B cell (primary cell): ENCODE measurements around the gene HOXD4. TPM values are rescaled to one million over a fixed set of nuclear protein-coding genes. Genes with fewer than 3 reads are reported as not detected.

Experiments used
- ATAC-seq: fragments of 200-7000 bp; cut with Tn5 transposase; one replicate; pipeline ENCODE4 v1.10.0; 2021; ENCODE audit warnings: low read depth, mild to moderate bottlenecking, moderate number of reproducible peaks, moderate library complexity
- CTCF ChIA-PET: fragments of 350-600 bp; sonication (Branson Sonifier 250); formaldehyde crosslinking; loops from one replicate; lab custom pipeline; 2021; ENCODE audit warnings: antibody characterized with exemption, inconsistent platforms; lab: Charles Lee
- POLR2A ChIA-PET: fragments of 350-600 bp; sonication (Branson Sonifier 250); formaldehyde crosslinking; loops from one replicate; lab custom pipeline; 2021; ENCODE audit warnings: antibody characterized with exemption; lab: Charles Lee
- DNase-seq: peaks from one replicate; pipeline ENCODE4 v3.0.0; 2013
- H2AFZ ChIP-seq: 2 replicates; pipeline ENCODE4 v1.6.1; 2012; ENCODE audit warnings: mild to moderate bottlenecking, low read depth, low read length; ENCODE audit not compliant: insufficient read depth, poor library complexity, severe bottlenecking
- H3K27ac ChIP-seq, 2 donors: 1 replicate in 1 of 2; 2 replicates in 1 of 2; pipeline ENCODE4 v1.5.1; 2012 to 2013; ENCODE audit warnings: low read length in 2 of 2, mild to moderate bottlenecking in 2 of 2, moderate library complexity in 1 of 2
- H3K27me3 ChIP-seq, 4 experiments: fragments of 200-600 bp in 1 of 4; sonication (generic) in 1 of 4; replicated peaks in 1 of 4; 1 replicate in 2 of 4; 2 replicates in 2 of 4; pipeline versions ENCODE4 v1.6.1 to v1.7.0; 2013 to 2016; ENCODE audit warnings: low read length in 3 of 4, mild to moderate bottlenecking in 2 of 4, mixed read lengths in 1 of 4, moderate library complexity in 1 of 4; ENCODE audit not compliant: insufficient read depth in 4 of 4, control insufficient read depth in 3 of 4; ENCODE audit errors: control extremely low read depth in 1 of 4
- H3K36me3 ChIP-seq, 2 experiments: replicated peaks in 1 of 2; 1 replicate in 1 of 2; 2 replicates in 1 of 2; pipeline versions ENCODE4 v1.6.1 to v1.7.1; 2013; ENCODE audit warnings: low read length in 1 of 2; ENCODE audit not compliant: insufficient read depth in 2 of 2, control insufficient read depth in 1 of 2; ENCODE audit errors: control extremely low read depth in 1 of 2, extremely low read depth in 1 of 2
- H3K4me1 ChIP-seq, 2 donors: fragments of 200-600 bp in 1 of 2; sonication (generic) in 1 of 2; 1 replicate in 1 of 2; 2 replicates in 1 of 2; pipeline versions ENCODE4 v1.5.1 to v1.6.1; 2013 to 2017; ENCODE audit warnings: low read length in 2 of 2; ENCODE audit not compliant: control insufficient read depth in 2 of 2, insufficient read depth in 2 of 2
- H3K4me2 ChIP-seq: replicated peaks from 2 replicates; pipeline ENCODE3; 2012; ENCODE audit warnings: mild to moderate bottlenecking, low read depth, low read length; ENCODE audit not compliant: poor library complexity, severe bottlenecking
- H3K4me3 ChIP-seq, 5 experiments: fragments of 200-600 bp in 1 of 5; sonication (generic) in 1 of 5; 1 replicate in 3 of 5; 2 replicates in 2 of 5; pipeline versions ENCODE4 v1.5.1 to v1.7.0; 2011 to 2016; ENCODE audit warnings: low read length in 4 of 5, mild to moderate bottlenecking in 4 of 5, low read depth in 2 of 5, control low read depth in 1 of 5, moderate library complexity in 1 of 5; ENCODE audit not compliant: insufficient read depth in 1 of 5; ENCODE audit errors: control extremely low read depth in 1 of 5, extremely low read depth in 1 of 5
- H3K79me2 ChIP-seq: fragments of 200-600 bp; sonication (generic); one replicate; pipeline ENCODE4 v1.6.0; 2016; ENCODE audit warnings: low read length; ENCODE audit not compliant: control insufficient read depth, insufficient read depth
- H3K9ac ChIP-seq: fragments of 200-600 bp; sonication (generic); 2 replicates; pipeline ENCODE4 v1.6.1; 2017; ENCODE audit warnings: mild to moderate bottlenecking, low read length, moderate library complexity
- H3K9me3 ChIP-seq, 3 donors: one replicate each; pipeline versions ENCODE4 v1.6.1 to v1.7.1; 2013; ENCODE audit warnings: low read length in 2 of 3; ENCODE audit not compliant: control insufficient read depth in 2 of 3, insufficient read depth in 1 of 3; ENCODE audit errors: control extremely low read depth in 1 of 3
- H4K20me1 ChIP-seq: 2 replicates; pipeline ENCODE4 v1.6.0; 2012; ENCODE audit warnings: mild to moderate bottlenecking, low read length; ENCODE audit not compliant: insufficient read depth, control insufficient read depth, poor library complexity, severe bottlenecking
- H3K27ac Mint-ChIP-seq: one replicate; pipeline ENCODE4 v1.8.0; 2021; ENCODE audit warnings: mixed read lengths
- H3K27me3 Mint-ChIP-seq: one replicate; pipeline ENCODE4 v1.8.0; 2021; ENCODE audit warnings: mixed read lengths
- H3K4me1 Mint-ChIP-seq: one replicate; pipeline ENCODE4 v1.8.0; 2021; ENCODE audit warnings: mixed read lengths
- H3K4me3 Mint-ChIP-seq: one replicate; pipeline ENCODE4 v1.8.0; 2021; ENCODE audit warnings: mixed read lengths
- H3K9me3 Mint-ChIP-seq: one replicate; pipeline ENCODE4 v1.8.0; 2022; ENCODE audit warnings: mixed read lengths; ENCODE audit not compliant: insufficient read depth
- CTCF ChIP-seq: fragments of 200-600 bp; IDR thresholded peaks from one replicate; pipeline ENCODE4 v1.8.0; 2022; ENCODE audit warnings: antibody characterized with exemption, mild to moderate bottlenecking
- EZH2 ChIP-seq: IDR thresholded peaks from 2 replicates; pipeline ENCODE4 v1.6.1; 2012; ENCODE audit warnings: borderline replicate concordance, low read depth, mild to moderate bottlenecking, moderate library complexity, low read length; ENCODE audit not compliant: insufficient read depth, poor library complexity, severe bottlenecking
- WGBS: methylation state at CpG from one replicate; pipeline ENCODE4 v1.1.5; 2013; ENCODE audit warnings: missing lambda C conversion rate; ENCODE audit not compliant: insufficient coverage; 5-methylcytosine and 5-hydroxymethylcytosine counted together
- intact Hi-C: fragments of 100-400 bp; cut with micrococcal nuclease; formaldehyde crosslinking; loops from one replicate; pipeline ENCODE4 v1.10.0; 2022
- polyA plus RNA-seq: library from polyadenylated mRNA; depleted of rRNA; stranded (reverse); fragments of >200 nt; gene quantifications from 2 replicates; pipeline ENCODE4 v1.2.3, GENCODE V29; 2012
- total RNA-seq, 2 donors: library from RNA; stranded (reverse); fragments of 120-200 nt in 1 of 2; gene quantifications; 1 replicate in 1 of 2; 2 replicates in 1 of 2; pipeline versions ENCODE4 v1.2.3 to v1.2.4, GENCODE V29; 2013 to 2022

HOXD4 gene
- total and polyA plus RNA-seq, 2 donors (not counting 1 experiment from before 2014, with no cell fraction given), result not detected

DNA sequence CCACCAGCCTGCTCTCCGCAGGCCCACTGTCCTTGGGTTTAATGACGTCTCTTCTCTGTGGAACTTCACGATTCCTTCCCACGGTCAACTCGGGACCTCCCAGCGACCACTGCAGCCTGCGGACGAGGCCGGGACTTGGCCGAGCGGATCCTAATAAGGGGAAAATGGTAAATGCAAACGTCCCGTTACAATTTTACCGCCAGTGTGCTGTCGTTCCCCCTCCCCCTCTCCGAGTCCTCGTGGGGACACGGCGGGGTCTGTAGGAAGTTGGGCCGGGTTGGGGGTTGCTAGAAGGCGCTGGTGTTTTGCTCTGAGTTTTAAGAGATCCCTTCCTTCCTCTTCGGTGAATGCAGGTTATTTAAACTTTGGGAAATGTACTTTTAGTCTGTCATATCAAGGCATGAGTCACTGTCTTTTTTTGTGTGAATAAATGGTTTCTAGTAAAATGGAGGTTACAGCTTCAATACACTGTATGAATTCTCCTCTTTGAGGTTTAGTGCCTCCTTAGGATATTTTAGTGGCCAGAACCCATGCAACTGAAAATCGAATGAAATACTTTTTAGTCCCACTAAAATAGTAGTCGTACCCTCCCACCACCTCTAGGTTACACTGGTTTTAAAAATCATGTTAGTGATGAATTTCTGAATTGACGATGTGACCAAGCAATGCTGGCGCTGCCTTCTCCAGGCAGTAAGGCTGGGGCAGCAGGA, 42.0 kb upstream of the HOXD4 start:
- Mint-ChIP-seq H3K9me3 (peaks cover 4% of the 10 kb centered on the region), H3K27ac (no peak overlapping the region), H3K27me3 (peaks cover 81% of the 10 kb centered on the region), H3K4me3 (no peak overlapping the region), H3K4me1 (peaks cover 14% of the 10 kb centered on the region)
- H3K79me2 ChIP-seq, result no peaks in the 10 kb centered on the region
- H3K4me1 ChIP-seq, result peaks cover 3 to 29% of the 10 kb centered on the region in 2 donors
- no peaks in the 10 kb centered on the region for H3K36me3 ChIP-seq
- H3K9ac ChIP-seq, result no peak overlapping the region
- intact Hi-C loops, result no loop called here
- TF ChIP-seq EZH2 (no peak), CTCF (no peak)
- H4K20me1 ChIP-seq, result no peaks in the 10 kb centered on the region
- WGBS, result 27% methylated on average over 3 of the region's 26 CpGs
- POLR2A ChIA-PET, result no interaction called here
- CTCF ChIA-PET, result interaction anchor here (1.0 to 1.9 kb wide), 3 partner anchors 12 to 31 kb away, joined by 3 to 9 read pairs (median 3); no protein-coding TSS in a partner anchor
- peaks cover 0 to 90% (median 64%) of the 10 kb centered on the region in 4 experiments for H3K27me3 ChIP-seq
- no peak overlapping the region for H3K27ac ChIP-seq
- H3K4me3 ChIP-seq, result no peak overlapping the region
- no peak overlapping the region for H3K4me2 ChIP-seq
- H3K9me3 ChIP-seq, result peaks cover 0 to 58% (median 0%) of the 10 kb centered on the region in 3 donors
- DNase-seq (no peak), ATAC-seq (no peak)
- H2AFZ ChIP-seq, result no peak overlapping the region

- no peaks in the 10 kb centered on the region for H3K79me2 ChIP-seq
- no CpG with 5 or more reads among the region's 4 CpGs for WGBS
- ATAC-seq, result no peak
- no peaks in the 10 kb centered on the region for H4K20me1 ChIP-seq
- Mint-ChIP-seq H3K4me1 (peaks cover 14% of the 10 kb centered on the region), H3K27me3 (peaks cover 79% of the 10 kb centered on the region), H3K4me3 (no peak overlapping the region), H3K9me3 (peaks cover 4% of the 10 kb centered on the region), H3K27ac (no peak overlapping the region)
- CTCF ChIA-PET, result interaction anchor here (1.0 to 1.9 kb wide), 3 partner anchors 12 to 31 kb away, joined by 3 to 9 read pairs (median 3); no protein-coding TSS in a partner anchor
- DNase-seq, result no peak
- no peaks in the 10 kb centered on the region for H3K36me3 ChIP-seq
- H3K9ac ChIP-seq, result no peak overlapping the region
- no peak overlapping the region for H3K4me2 ChIP-seq
- TF ChIP-seq CTCF (no peak), EZH2 (no peak)
- H3K27ac ChIP-seq, result no peak overlapping the region
- POLR2A ChIA-PET, result no interaction called here
- peaks cover 0 to 90% (median 64%) of the 10 kb centered on the region in 4 experiments for H3K27me3 ChIP-seq
- H3K9me3 ChIP-seq, result peaks cover 0 to 57% (median 0%) of the 10 kb centered on the region in 3 donors
- intact Hi-C loops, result no loop called here
- H2AFZ ChIP-seq, result no peak overlapping the region
- H3K4me3 ChIP-seq, result no peak overlapping the region
- peaks cover 3 to 26% of the 10 kb centered on the region in 2 donors for H3K4me1 ChIP-seq
Observed at GRCh38 chr2:176109946-176110345, 41.4 kb upstream of the HOXD4 start.
